Upper lobe of left lung (tissue), 6 donors: ENCODE results near the gene FALEC. TPM values are rescaled to one million over a fixed set of nuclear protein-coding genes. Genes with fewer than 3 reads are reported as not detected.
A peak's percentile ranks its signal among the peaks of the same experiment; 100 is the strongest.

Experiments
- ATAC-seq, 2 donors: fragments of 200-7000 bp; cut with Tn5 transposase; one replicate each; pipeline ENCODE4 v1.9.1; 2022; ENCODE audit warnings: mild to moderate bottlenecking in 2 of 2, moderate library complexity in 2 of 2; ENCODE audit not compliant: low FRiP score in 2 of 2
- DNase-seq, 2 donors: peaks; one replicate each; pipeline ENCODE4 v3.0.0-alpha.2; 2019 to 2020
- H3K27ac ChIP-seq, 4 donors: fragments of 200-600 bp; sonication (generic); one replicate each; pipeline ENCODE4 v1.5.1; 2016 to 2019
- H3K27me3 ChIP-seq, 4 donors: fragments of 200-600 bp; sonication (generic); one replicate each; pipeline ENCODE4 v1.5.1; 2017 to 2019
- H3K36me3 ChIP-seq, 4 donors: fragments of 200-600 bp; sonication (generic); one replicate each; pipeline ENCODE4 v1.5.1; 2016 to 2019
- H3K4me1 ChIP-seq, 4 donors: fragments of 200-600 bp; sonication (generic); one replicate each; pipeline ENCODE4 v1.5.1; 2018 to 2019
- H3K4me3 ChIP-seq, 4 donors: fragments of 200-600 bp; sonication (generic); one replicate each; pipeline ENCODE4 v1.5.1; 2017 to 2019; ENCODE audit warnings: mild to moderate bottlenecking in 2 of 4, moderate library complexity in 1 of 4
- H3K9me3 ChIP-seq, 4 donors: fragments of 200-600 bp; sonication (generic); one replicate each; pipeline ENCODE4 v1.5.1; 2018 to 2019
- EP300 ChIP-seq, 4 donors: sonication (generic); formaldehyde crosslinking; IDR thresholded peaks; one replicate each; pipeline ENCODE4 v1.5.1; 2017; ENCODE audit warnings: antibody characterized with exemption in 4 of 4, control low read depth in 2 of 4
- POLR2A ChIP-seq, 4 donors: fragments of 450-650 bp; IDR thresholded peaks; one replicate each; pipeline ENCODE4 v1.5.1; 2016 to 2017; ENCODE audit warnings: antibody characterized with exemption in 4 of 4, mild to moderate bottlenecking in 2 of 4
- POLR2AphosphoS5 ChIP-seq, 2 donors: sonication (generic); formaldehyde crosslinking; IDR thresholded peaks; one replicate each; pipeline ENCODE4 v1.5.1; 2017; ENCODE audit warnings: antibody characterized with exemption in 2 of 2
- WGBS, 2 donors: methylation state at CpG; one replicate each; pipeline ENCODE4 v1.1.5; 2017 to 2018; 5-methylcytosine and 5-hydroxymethylcytosine counted together
- total RNA-seq, 6 donors: library from RNA; depleted of rRNA in 4 of 6; stranded (reverse); fragments of >200 nt in 4 of 6; gene quantifications; one replicate each; pipeline versions ENCODE4 v1.1.0 to v1.2.1, GENCODE V29; 2016 to 2021
- TF ChIP-seq, protein P1 (sequence below), 6 experiments: fragments of 450-650 bp in 4 of 6; fragments of 200-600 bp in 2 of 6; sonication (generic) in 2 of 6; IDR thresholded peaks; one replicate each; pipeline ENCODE4 v1.5.1; 2016 to 2019; ENCODE audit warnings: antibody characterized with exemption in 6 of 6
- donor health status: DM: no; HTN: no; CAD: no; lungs with moderate emphysema.
- donor health status: DM: no; HTN: yes; CAD: no; lungs with severe emphysema.

FALEC gene
- total RNA-seq, 6 donors from 2014 or later, result 4.2 TPM; not detected in 5

- Histone ChIP-seq H3K4me1 (peaks cover 8 to 30% (median 14%) of the 10 kb centered on the region in 4 donors), H3K36me3 (peaks cover 8 to 41% (median 32%) of the 10 kb centered on the region in 4 donors), H3K27ac (no peak overlapping the region), H3K27me3 (no peaks in the 10 kb centered on the region), H3K4me3 (no peak overlapping the region), H3K9me3 (no peaks in the 10 kb centered on the region)
- TF ChIP-seq EP300 (IDR thresholded peaks at IDR 0.05), result no peak
- TF ChIP-seq, protein P1, sequence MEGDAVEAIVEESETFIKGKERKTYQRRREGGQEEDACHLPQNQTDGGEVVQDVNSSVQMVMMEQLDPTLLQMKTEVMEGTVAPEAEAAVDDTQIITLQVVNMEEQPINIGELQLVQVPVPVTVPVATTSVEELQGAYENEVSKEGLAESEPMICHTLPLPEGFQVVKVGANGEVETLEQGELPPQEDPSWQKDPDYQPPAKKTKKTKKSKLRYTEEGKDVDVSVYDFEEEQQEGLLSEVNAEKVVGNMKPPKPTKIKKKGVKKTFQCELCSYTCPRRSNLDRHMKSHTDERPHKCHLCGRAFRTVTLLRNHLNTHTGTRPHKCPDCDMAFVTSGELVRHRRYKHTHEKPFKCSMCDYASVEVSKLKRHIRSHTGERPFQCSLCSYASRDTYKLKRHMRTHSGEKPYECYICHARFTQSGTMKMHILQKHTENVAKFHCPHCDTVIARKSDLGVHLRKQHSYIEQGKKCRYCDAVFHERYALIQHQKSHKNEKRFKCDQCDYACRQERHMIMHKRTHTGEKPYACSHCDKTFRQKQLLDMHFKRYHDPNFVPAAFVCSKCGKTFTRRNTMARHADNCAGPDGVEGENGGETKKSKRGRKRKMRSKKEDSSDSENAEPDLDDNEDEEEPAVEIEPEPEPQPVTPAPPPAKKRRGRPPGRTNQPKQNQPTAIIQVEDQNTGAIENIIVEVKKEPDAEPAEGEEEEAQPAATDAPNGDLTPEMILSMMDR (IDR thresholded peaks at IDR 0.05), result no peak
- no peak for TF ChIP-seq POLR2AphosphoS5 (IDR thresholded peaks at IDR 0.05)
- no peak for TF ChIP-seq POLR2A (IDR thresholded peaks at IDR 0.05)
- WGBS, 2 donors, result 48 to 75% methylated on average over 4 of the region's 4 CpGs
- ATAC-seq (no peak), DNase-seq (no peak)
Observed at GRCh38 chr1:150473659-150474058, 41.9 kb upstream of the FALEC start.

GRCh38 chr1:150474869-150475268 is 40.7 kb upstream of the FALEC start:
- no peaks in the 10 kb centered on the region for H3K27me3 ChIP-seq

DNA sequence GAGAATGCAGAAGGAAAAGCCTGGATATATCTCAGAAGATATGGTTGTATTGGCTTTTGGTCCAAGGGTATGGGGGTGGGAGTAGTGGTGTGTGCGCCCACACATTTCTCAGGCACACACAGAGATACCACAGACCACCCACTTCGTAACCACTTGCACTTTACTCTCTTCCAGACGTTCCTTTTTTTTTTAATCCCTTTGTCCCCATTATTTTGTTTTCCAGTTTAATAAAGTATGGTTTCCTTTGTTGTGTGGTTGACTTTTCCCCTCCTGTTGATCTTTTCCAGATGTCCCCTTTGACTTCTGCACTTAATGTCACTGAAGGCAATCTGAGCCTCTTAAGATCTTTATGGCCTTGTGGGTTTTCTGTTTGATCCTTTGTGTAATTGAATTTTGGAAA is 38.8 kb upstream of the FALEC start:
- ATAC-seq, result no peak
- Histone ChIP-seq H3K27ac (no peak overlapping the region), H3K4me3 (no peak overlapping the region), H3K36me3 (peaks cover 0 to 19% (median 13%) of the 10 kb centered on the region in 4 donors), H3K4me1 (peaks cover 8 to 30% (median 14%) of the 10 kb centered on the region in 4 donors), H3K9me3 (no peaks in the 10 kb centered on the region), H3K27me3 (no peaks in the 10 kb centered on the region)
- no peak for DNase-seq
- no peak for TF ChIP-seq POLR2A (IDR thresholded peaks at IDR 0.05)
- TF ChIP-seq POLR2AphosphoS5 (IDR thresholded peaks at IDR 0.05), result no peak
- TF ChIP-seq EP300 (IDR thresholded peaks at IDR 0.05), result no peak
- TF ChIP-seq, protein P1 (IDR thresholded peaks at IDR 0.05), result no peak
- 69 to 74% methylated on average over 3 of the region's 3 CpGs for WGBS, 2 donors

More at GRCh38 chr1:150474869-150475268, 40.7 kb upstream of the FALEC start:
- no peak overlapping the region for H3K27ac ChIP-seq
- ATAC-seq, result no peak
- 68 to 86% methylated on average over 4 of the region's 4 CpGs for WGBS, 2 donors
- no peak for TF ChIP-seq POLR2A (IDR thresholded peaks at IDR 0.05)
- TF ChIP-seq POLR2AphosphoS5 (IDR thresholded peaks at IDR 0.05), result no peak
- no peak for TF ChIP-seq EP300 (IDR thresholded peaks at IDR 0.05)
- TF ChIP-seq, protein P1 (IDR thresholded peaks at IDR 0.05), result no peak
- H3K36me3 ChIP-seq, result peaks cover 8 to 36% (median 28%) of the 10 kb centered on the region in 4 donors
- peaks cover 8 to 30% (median 14%) of the 10 kb centered on the region in 4 donors for H3K4me1 ChIP-seq
- H3K9me3 ChIP-seq, result no peaks in the 10 kb centered on the region
- no peak for DNase-seq
- H3K4me3 ChIP-seq, result no peak overlapping the region

GRCh38 chr1:150477320-150477719 is 38.2 kb upstream of the FALEC start:
- ATAC-seq (no peak), DNase-seq (no peak)
- no peaks in the 10 kb centered on the region for H3K9me3 ChIP-seq
- H3K27ac ChIP-seq, result peak overlapping the region in 1 of 4 donors; percentile 40
- no peak for TF ChIP-seq POLR2AphosphoS5 (IDR thresholded peaks at IDR 0.05)
- TF ChIP-seq, protein P1 (IDR thresholded peaks at IDR 0.05), result no peak
- no peak for TF ChIP-seq EP300 (IDR thresholded peaks at IDR 0.05)
- TF ChIP-seq POLR2A (IDR thresholded peaks at IDR 0.05), result no peak
- no peak overlapping the region for H3K4me3 ChIP-seq
- no peaks in the 10 kb centered on the region for H3K27me3 ChIP-seq
- H3K4me1 ChIP-seq, result peaks cover 8 to 30% (median 14%) of the 10 kb centered on the region in 4 donors
- 45 to 68% methylated on average over 1 of the region's 1 CpG for WGBS, 2 donors
- H3K36me3 ChIP-seq, result peaks cover 0 to 13% (median 7%) of the 10 kb centered on the region in 4 donors

- no peak overlapping the region for H3K4me3 ChIP-seq
- peaks cover 0 to 9% (median 3%) of the 10 kb centered on the region in 4 donors for H3K36me3 ChIP-seq
- DNase-seq (no peak), ATAC-seq (no peak)
- peaks cover 8 to 30% (median 14%) of the 10 kb centered on the region in 4 donors for H3K4me1 ChIP-seq
- TF ChIP-seq, protein P1 (IDR thresholded peaks at IDR 0.05), result no peak
- no peak for TF ChIP-seq POLR2A (IDR thresholded peaks at IDR 0.05)
- WGBS, 2 donors, result 43 to 45% methylated on average over 4 of the region's 4 CpGs
- no peaks in the 10 kb centered on the region for H3K9me3 ChIP-seq
- H3K27ac ChIP-seq, result no peak overlapping the region
- no peaks in the 10 kb centered on the region for H3K27me3 ChIP-seq
Observed at GRCh38 chr1:150477733-150478132, 37.8 kb upstream of the FALEC start.
